ENCODE measurements around the gene KLK2. TPM values are rescaled to one million over a fixed set of nuclear protein-coding genes. Genes with fewer than 3 reads are reported as not detected.

KLK2 gene
- total and polyA plus RNA-seq, 7 donors, result not detected

DNA sequence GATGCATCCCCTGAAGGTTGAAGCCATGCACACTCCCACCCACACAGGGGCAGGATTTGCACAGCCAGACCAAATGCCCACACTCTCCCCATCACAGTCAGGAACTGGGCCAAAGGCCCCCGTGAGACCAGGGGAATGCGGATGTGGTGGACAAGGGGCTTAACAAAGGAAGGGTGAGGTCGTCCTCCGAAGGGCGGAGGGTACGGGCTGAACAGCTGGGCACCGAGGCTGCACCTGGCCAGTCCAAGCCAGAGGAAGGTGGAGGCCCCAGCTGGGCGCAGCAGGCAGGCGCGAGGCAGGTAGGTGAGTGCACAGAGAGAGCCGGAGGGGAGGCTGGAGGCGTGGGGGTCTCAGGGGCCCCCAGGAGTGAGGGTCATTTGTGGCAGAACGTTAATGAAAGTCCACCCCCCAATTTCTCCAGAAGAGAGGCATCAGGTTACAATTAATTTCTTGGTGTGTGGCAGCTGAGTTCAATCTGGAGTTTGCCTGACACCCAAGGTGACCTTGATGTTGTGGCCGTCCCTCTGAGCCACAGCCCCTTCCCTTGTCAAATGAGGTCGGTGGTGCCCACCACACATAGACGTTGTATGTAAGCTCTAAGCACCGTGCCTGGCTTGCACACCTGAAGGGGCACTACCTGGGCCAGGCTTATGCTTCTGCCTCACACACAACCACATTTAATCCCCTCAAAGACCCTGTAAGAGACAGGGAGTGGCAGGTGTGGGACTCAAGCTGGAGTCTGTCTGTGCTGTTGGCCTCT lies 42.8 kb upstream of the KLK2 start:
- TF ChIP-seq, protein P1, sequence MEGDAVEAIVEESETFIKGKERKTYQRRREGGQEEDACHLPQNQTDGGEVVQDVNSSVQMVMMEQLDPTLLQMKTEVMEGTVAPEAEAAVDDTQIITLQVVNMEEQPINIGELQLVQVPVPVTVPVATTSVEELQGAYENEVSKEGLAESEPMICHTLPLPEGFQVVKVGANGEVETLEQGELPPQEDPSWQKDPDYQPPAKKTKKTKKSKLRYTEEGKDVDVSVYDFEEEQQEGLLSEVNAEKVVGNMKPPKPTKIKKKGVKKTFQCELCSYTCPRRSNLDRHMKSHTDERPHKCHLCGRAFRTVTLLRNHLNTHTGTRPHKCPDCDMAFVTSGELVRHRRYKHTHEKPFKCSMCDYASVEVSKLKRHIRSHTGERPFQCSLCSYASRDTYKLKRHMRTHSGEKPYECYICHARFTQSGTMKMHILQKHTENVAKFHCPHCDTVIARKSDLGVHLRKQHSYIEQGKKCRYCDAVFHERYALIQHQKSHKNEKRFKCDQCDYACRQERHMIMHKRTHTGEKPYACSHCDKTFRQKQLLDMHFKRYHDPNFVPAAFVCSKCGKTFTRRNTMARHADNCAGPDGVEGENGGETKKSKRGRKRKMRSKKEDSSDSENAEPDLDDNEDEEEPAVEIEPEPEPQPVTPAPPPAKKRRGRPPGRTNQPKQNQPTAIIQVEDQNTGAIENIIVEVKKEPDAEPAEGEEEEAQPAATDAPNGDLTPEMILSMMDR (IDR thresholded peaks at IDR 0.05), result no peak
- Histone ChIP-seq H3K36me3 (ENCODE audit: insufficient read depth in 1 of 2, low read depth in 1 of 2) (no peaks in the 10 kb centered on the region), H3K27me3 (ENCODE audit: insufficient read depth in 3 of 3, low read length in 2 of 3) (peaks cover 0 to 32% (median 4%) of the 10 kb centered on the region in 3 donors), H3K4me3 (no peak overlapping the region), H3K4me1 (no peaks in the 10 kb centered on the region), H3K27ac (no peak overlapping the region), H3K9me3 (no peaks in the 10 kb centered on the region)
- whole genome bisulfite sequencing, 3 donors, result 28 to 30% (median 28%) methylated on average over 16 to 17 of the region's 17 CpGs
- intact Hi-C loops (cut with DNase I), result no loop called here
- DNase-seq (peak in 1 of 2 donors; percentile 6), ATAC-seq (no peak)

GRCh38 chr19:50831026-50831396 lies 42.2 kb upstream of the KLK2 start:
- no peaks in the 10 kb centered on the region for H3K4me1 ChIP-seq
- H3K4me3 ChIP-seq, result no peak overlapping the region
- 71 to 75% (median 71%) methylated on average over 7 of the region's 7 CpGs for WGBS, 3 donors
- intact Hi-C loops (cut with DNase I), result no loop called here
- no peak overlapping the region for H3K27ac ChIP-seq
- H3K36me3 ChIP-seq (ENCODE audit: insufficient read depth in 1 of 2, low read depth in 1 of 2), result no peaks in the 10 kb centered on the region
- H3K27me3 ChIP-seq (ENCODE audit: insufficient read depth in 3 of 3, low read length in 2 of 3), result peaks cover 0 to 38% (median 4%) of the 10 kb centered on the region in 3 donors
- H3K9me3 ChIP-seq, result no peaks in the 10 kb centered on the region
- DNase-seq (peak in 1 of 2 donors; percentile 22), ATAC-seq (no peak)
- TF ChIP-seq, protein P1 (IDR thresholded peaks at IDR 0.05), result no peak

GRCh38 chr19:50832666-50833065 lies 40.6 kb upstream of the KLK2 start:
- WGBS, 3 donors, result 84 to 89% (median 88%) methylated on average over 8 of the region's 8 CpGs
- peak in 1 of 2 donors; percentile 23 for DNase-seq
- Histone ChIP-seq H3K4me3 (no peak overlapping the region), H3K36me3 (ENCODE audit: insufficient read depth in 1 of 2, low read depth in 1 of 2) (no peaks in the 10 kb centered on the region), H3K4me1 (no peaks in the 10 kb centered on the region), H3K27ac (no peak overlapping the region), H3K9me3 (no peaks in the 10 kb centered on the region), H3K27me3 (ENCODE audit: insufficient read depth in 3 of 3, low read length in 2 of 3) (peaks cover 0 to 41% (median 8%) of the 10 kb centered on the region in 3 donors)
- TF ChIP-seq, protein P1 (IDR thresholded peaks at IDR 0.05), result no peak
- ATAC-seq, result no peak
- intact Hi-C loops (cut with DNase I), result no loop called here

- H3K9me3 ChIP-seq, result no peaks in the 10 kb centered on the region
- no peaks in the 10 kb centered on the region for H3K4me1 ChIP-seq
- intact Hi-C loops (cut with DNase I), result no loop called here
- peaks cover 0 to 41% (median 8%) of the 10 kb centered on the region in 3 donors for H3K27me3 ChIP-seq (ENCODE audit: insufficient read depth in 3 of 3, low read length in 2 of 3)
- H3K27ac ChIP-seq, result no peak within 1 kb of the TSS
- WGBS, 3 donors, result 63 to 68% (median 68%) methylated on average over 8 of the region's 8 CpGs
- TF ChIP-seq, protein P1 (IDR thresholded peaks at IDR 0.05), result no peak
- ATAC-seq (no peak), DNase-seq (peak in 1 of 2 donors; percentile 12)
- H3K4me3 ChIP-seq, result no peak within 1 kb of the TSS
- H3K36me3 ChIP-seq (ENCODE audit: insufficient read depth in 1 of 2, low read depth in 1 of 2), result no peaks in the 10 kb centered on the region
These were observed 40.0 kb upstream of the KLK2 start, which contains the start of gene KLK15 for GRCh38 chr19:50833117-50833801. Gene KLK15, minus strand, starts transcription at chr19:50833574. Its CDS starts 2,082 bp downstream, at chr19:50831492.
